ENCODE data around the gene SYNGAP1. TPM values are rescaled to one million over a fixed set of nuclear protein-coding genes. Genes with fewer than 3 reads are reported as not detected.
"Not testable (repeated sequence)": the region's sequence is repeated elsewhere in the genome, so short reads cannot be mapped to it uniquely, and the experiment has no call there.

Gene SYNGAP1
- total RNA-seq, 3 donors from 2014 or later = 6.1 to 12.5 (median 10.7) TPM

- Histone ChIP-seq H3K9me3 (no peaks in the 10 kb centered on the region), H3K36me3 (no peaks in the 10 kb centered on the region), H3K27me3 (no peaks in the 10 kb centered on the region), H3K27ac (no peak overlapping the region), H3K4me3 (no peak overlapping the region), H3K4me1 (no peaks in the 10 kb centered on the region)
- TF ChIP-seq POLR2A (IDR thresholded peaks at IDR 0.05) (no peak), POLR2AphosphoS5 (IDR thresholded peaks at IDR 0.05) (no peak)
- TF ChIP-seq, protein P1, sequence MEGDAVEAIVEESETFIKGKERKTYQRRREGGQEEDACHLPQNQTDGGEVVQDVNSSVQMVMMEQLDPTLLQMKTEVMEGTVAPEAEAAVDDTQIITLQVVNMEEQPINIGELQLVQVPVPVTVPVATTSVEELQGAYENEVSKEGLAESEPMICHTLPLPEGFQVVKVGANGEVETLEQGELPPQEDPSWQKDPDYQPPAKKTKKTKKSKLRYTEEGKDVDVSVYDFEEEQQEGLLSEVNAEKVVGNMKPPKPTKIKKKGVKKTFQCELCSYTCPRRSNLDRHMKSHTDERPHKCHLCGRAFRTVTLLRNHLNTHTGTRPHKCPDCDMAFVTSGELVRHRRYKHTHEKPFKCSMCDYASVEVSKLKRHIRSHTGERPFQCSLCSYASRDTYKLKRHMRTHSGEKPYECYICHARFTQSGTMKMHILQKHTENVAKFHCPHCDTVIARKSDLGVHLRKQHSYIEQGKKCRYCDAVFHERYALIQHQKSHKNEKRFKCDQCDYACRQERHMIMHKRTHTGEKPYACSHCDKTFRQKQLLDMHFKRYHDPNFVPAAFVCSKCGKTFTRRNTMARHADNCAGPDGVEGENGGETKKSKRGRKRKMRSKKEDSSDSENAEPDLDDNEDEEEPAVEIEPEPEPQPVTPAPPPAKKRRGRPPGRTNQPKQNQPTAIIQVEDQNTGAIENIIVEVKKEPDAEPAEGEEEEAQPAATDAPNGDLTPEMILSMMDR (IDR thresholded peaks at IDR 0.05) = no peak
- intact Hi-C loops (cut with DNase I; ENCODE audit: low total_unique reads) = no loop called here
- no peak for DNase-seq (ENCODE audit: low spot score in 2 of 2)
Observed at GRCh38 chr6:33466075-33466735, 46.3 kb downstream of the SYNGAP1 start.

DNA sequence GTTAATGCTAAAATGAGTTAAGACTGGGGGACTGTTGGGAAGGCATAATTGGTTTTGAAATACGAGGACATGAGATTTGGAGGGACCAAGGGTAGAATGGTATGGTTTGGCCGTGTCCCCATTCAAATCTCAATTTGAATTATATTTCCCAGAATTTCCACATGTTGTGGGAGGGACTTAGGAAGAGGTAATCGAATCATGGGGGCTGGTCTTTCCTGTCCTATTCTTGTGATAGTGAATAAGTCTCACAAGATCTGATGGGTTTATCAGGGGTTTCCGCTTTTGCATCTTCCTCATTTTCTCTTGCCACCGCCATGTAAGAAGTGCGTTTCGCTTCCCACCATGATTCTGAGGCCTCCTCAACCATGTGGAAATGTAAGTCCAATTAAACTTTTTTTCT, 47.2 kb downstream of the SYNGAP1 start:
- Histone ChIP-seq H3K27ac (no peak overlapping the region), H3K27me3 (no peaks in the 10 kb centered on the region), H3K9me3 (no peaks in the 10 kb centered on the region), H3K36me3 (no peaks in the 10 kb centered on the region), H3K4me3 (no peak overlapping the region), H3K4me1 (no peaks in the 10 kb centered on the region)
- TF ChIP-seq POLR2AphosphoS5 (IDR thresholded peaks at IDR 0.05) (no peak), POLR2A (IDR thresholded peaks at IDR 0.05) (no peak)
- TF ChIP-seq, protein P1 (IDR thresholded peaks at IDR 0.05) = no peak
- no peak for DNase-seq (ENCODE audit: low spot score in 2 of 2)
- intact Hi-C loops (cut with DNase I; ENCODE audit: low total_unique reads) = no loop called here

- H3K4me1 ChIP-seq = no peaks in the 10 kb centered on the region
- TF ChIP-seq POLR2AphosphoS5 (IDR thresholded peaks at IDR 0.05) (no peak), POLR2A (IDR thresholded peaks at IDR 0.05) (no peak)
- TF ChIP-seq, protein P1 (IDR thresholded peaks at IDR 0.05) = no peak
- H3K36me3 ChIP-seq = no peaks in the 10 kb centered on the region
- no peak overlapping the region for H3K27ac ChIP-seq
- H3K4me3 ChIP-seq = no peak overlapping the region
- intact Hi-C loops (cut with DNase I; ENCODE audit: low total_unique reads) = loop anchor here (5.0 kb wide), 1 partner anchor 1867 kb away; no protein-coding TSS in a partner anchor
- no peaks in the 10 kb centered on the region for H3K27me3 ChIP-seq
- no peak for DNase-seq (ENCODE audit: low spot score in 2 of 2)
- H3K9me3 ChIP-seq = no peaks in the 10 kb centered on the region
Observed at GRCh38 chr6:33469661-33470060, 49.8 kb downstream of the SYNGAP1 start.

- Histone ChIP-seq H3K27ac (no peak overlapping the region), H3K4me3 (no peak overlapping the region), H3K36me3 (no peaks in the 10 kb centered on the region), H3K9me3 (no peaks in the 10 kb centered on the region), H3K4me1 (no peaks in the 10 kb centered on the region), H3K27me3 (no peaks in the 10 kb centered on the region)
- TF ChIP-seq, protein P1 (IDR thresholded peaks at IDR 0.05) = no peak
- TF ChIP-seq POLR2A (IDR thresholded peaks at IDR 0.05) (no peak), POLR2AphosphoS5 (IDR thresholded peaks at IDR 0.05) (no peak)
- DNase-seq (ENCODE audit: low spot score in 2 of 2) = no peak
- intact Hi-C loops (cut with DNase I; ENCODE audit: low total_unique reads) = no loop called here
Observed at GRCh38 chr6:33477864-33478263, 58.0 kb downstream of the SYNGAP1 start.

GRCh38 chr6:33481192-33481591, 61.3 kb downstream of the SYNGAP1 start:
- DNase-seq (ENCODE audit: low spot score in 2 of 2) = no peak
- Histone ChIP-seq H3K27ac (no peak overlapping the region), H3K9me3 (no peaks in the 10 kb centered on the region), H3K36me3 (no peaks in the 10 kb centered on the region), H3K4me1 (no peaks in the 10 kb centered on the region), H3K27me3 (no peaks in the 10 kb centered on the region), H3K4me3 (no peak overlapping the region)
- intact Hi-C loops (cut with DNase I; ENCODE audit: low total_unique reads) = no loop called here
- TF ChIP-seq POLR2AphosphoS5 (IDR thresholded peaks at IDR 0.05) (no peak), POLR2A (IDR thresholded peaks at IDR 0.05) (no peak)
- TF ChIP-seq, protein P1 (IDR thresholded peaks at IDR 0.05) = no peak

DNA sequence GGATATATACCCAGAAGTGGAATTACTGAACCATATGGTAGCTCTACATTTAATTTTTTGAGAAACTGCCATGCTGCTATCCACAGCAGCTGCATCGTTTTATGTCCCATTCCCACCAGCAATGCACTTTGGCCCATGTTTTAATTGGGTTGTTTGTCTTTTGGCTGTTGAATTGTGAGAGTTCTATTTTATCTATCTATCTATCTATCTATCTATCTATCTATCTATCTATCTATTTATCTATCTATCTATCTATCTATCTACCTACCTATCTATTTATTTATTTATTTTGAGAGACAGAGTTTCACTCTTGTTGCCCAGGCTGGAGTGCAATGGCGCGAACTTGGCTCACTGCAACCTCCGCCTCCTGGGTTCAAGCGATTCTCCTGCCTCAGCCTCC, 62.8 kb downstream of the SYNGAP1 start:
- H3K36me3 ChIP-seq; H3K27me3 ChIP-seq; H3K4me3 ChIP-seq; DNase-seq (ENCODE audit: low spot score in 2 of 2); H3K27ac ChIP-seq; intact Hi-C loops (cut with DNase I; ENCODE audit: low total_unique reads); H3K4me1 ChIP-seq; H3K9me3 ChIP-seq: not testable (repeated sequence)

Data from breast epithelium (tissue), 4 donors.